IPS-20b (cell line): ENCODE measurements around the gene LCN9.

Experiments used
- H3K27ac ChIP-seq: one replicate; pipeline ENCODE4 v1.5.1; 2013; ENCODE audit warnings: low read length
- H3K27me3 ChIP-seq: 2 replicates; pipeline ENCODE4 v1.6.1; 2013; ENCODE audit warnings: mild to moderate bottlenecking, low read length, inconsistent platforms; ENCODE audit not compliant: insufficient read depth
- H3K36me3 ChIP-seq: 2 replicates; pipeline ENCODE4 v1.6.1; 2013; ENCODE audit warnings: low read depth, mild to moderate bottlenecking, inconsistent platforms, low read length, moderate library complexity; ENCODE audit not compliant: insufficient read depth
- H3K4me1 ChIP-seq: 2 replicates; pipeline ENCODE4 v1.6.1; 2013; ENCODE audit warnings: mild to moderate bottlenecking, control low read depth, inconsistent platforms, low read length, moderate library complexity; ENCODE audit not compliant: insufficient read depth
- H3K4me3 ChIP-seq: 2 replicates; pipeline ENCODE4 v1.5.1; 2013; ENCODE audit warnings: mild to moderate bottlenecking, low read length, inconsistent platforms
- H3K9ac ChIP-seq: 2 replicates; pipeline ENCODE4 v1.6.1; 2013; ENCODE audit warnings: low read depth, mild to moderate bottlenecking, inconsistent platforms, low read length, moderate library complexity
- H3K9me3 ChIP-seq: 2 replicates; pipeline ENCODE4 v1.6.1; 2013; ENCODE audit warnings: mild to moderate bottlenecking, low read depth, low read length, inconsistent platforms; ENCODE audit not compliant: insufficient read depth

The LCN9 gene

DNA sequence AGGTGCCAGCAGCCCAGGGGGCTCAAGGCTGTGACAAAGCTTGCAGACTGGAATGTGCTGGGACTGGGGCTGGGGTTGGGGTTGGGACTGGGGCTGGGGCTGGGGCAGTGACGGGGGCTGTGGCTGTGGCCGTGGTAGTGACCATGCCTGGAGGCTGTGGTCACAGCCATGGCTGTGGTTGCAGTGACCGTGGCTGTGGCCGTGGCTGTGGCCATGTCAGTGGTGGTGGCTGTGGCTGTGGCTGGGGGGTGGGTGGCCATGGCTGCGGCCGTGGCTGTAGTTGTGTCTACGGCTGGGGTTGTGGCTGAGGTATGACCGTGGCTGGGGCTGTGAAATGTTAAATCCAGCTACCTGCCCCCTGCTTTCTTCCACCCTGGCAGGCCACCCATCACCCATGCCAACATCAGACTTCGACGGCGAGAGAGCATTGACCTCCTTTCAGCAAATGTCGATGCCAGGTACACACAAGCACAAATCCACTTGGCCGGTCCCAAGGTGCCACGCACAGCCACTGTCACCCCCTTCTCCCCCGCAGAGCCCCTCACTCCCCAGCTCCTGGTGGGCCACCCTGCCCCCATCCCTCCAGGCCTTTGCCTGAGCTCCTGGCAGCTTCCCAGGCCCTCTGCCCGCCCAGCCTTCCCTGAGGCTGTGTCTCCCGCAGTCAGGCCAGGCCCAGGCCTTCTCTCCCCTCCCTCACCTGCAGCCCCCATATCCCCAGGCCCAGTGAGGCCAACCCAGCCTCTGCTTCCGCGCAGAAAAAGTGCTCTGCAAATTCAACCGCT is 15.3 kb downstream of the LCN9 start:
- no peaks in the 10 kb centered on the region for H3K9me3 ChIP-seq
- H3K4me1 ChIP-seq: no peaks in the 10 kb centered on the region; the same call in 1 of the 2 replicates
- H3K27ac ChIP-seq: no peak overlapping the region
- H3K4me3 ChIP-seq: no peak overlapping the region
- no peaks in the 10 kb centered on the region for H3K27me3 ChIP-seq
- H3K9ac ChIP-seq: no peak overlapping the region
- no peaks in the 10 kb centered on the region for H3K36me3 ChIP-seq

DNA sequence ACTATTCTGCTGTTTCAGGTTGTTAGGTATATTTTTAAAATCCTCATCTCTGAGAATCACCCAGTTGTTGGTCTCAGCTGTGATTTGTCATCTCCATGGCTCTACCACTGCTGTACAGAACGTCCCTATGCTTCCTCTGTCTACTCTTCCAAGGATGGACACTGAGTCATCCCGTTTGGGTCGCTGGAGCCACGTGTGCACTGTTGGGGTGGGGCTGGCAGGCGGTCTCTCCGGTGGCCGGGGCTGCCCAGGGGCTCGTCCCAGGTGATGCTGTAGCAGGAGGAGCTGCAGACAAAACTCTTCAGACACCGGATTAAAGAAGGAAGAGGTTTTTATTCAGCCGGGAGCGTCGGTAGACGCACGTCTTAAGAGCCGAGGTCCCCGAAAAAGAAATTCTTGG is 16.9 kb downstream of the LCN9 start:
- Histone ChIP-seq H3K9ac (no peak overlapping the region), H3K36me3 (no peaks in the 10 kb centered on the region), H3K4me3 (no peak overlapping the region), H3K4me1 (no peaks in the 10 kb centered on the region; the same call in 1 of the 2 replicates), H3K9me3 (no peaks in the 10 kb centered on the region), H3K27ac (no peak overlapping the region), H3K27me3 (no peaks in the 10 kb centered on the region)

DNA sequence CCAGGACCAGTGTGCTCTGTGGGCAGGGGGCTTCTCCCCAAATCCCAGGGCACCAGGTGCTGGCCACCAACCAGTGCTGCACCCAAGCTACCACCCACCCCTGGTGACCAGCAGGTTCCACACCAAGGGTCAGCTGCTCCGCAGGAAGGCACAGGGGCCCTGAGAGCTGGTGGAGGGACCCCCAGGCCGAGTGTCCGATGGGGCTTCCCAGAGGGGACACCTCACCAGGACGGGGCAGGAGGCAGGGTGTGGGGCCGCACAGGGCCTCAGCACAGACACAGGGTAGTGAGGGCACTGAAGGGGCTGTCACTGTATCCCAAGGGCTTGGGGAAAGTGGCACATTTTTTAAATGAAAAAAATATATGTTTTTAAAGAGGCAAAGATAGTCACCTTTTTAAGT is 18.1 kb downstream of the LCN9 start:
- H3K27ac ChIP-seq: no peak overlapping the region
- no peak overlapping the region for H3K4me3 ChIP-seq
- H3K27me3 ChIP-seq: no peaks in the 10 kb centered on the region
- H3K4me1 ChIP-seq: no peaks in the 10 kb centered on the region; the same call in 1 of the 2 replicates
- H3K36me3 ChIP-seq: no peaks in the 10 kb centered on the region
- no peaks in the 10 kb centered on the region for H3K9me3 ChIP-seq
- no peak overlapping the region for H3K9ac ChIP-seq

DNA sequence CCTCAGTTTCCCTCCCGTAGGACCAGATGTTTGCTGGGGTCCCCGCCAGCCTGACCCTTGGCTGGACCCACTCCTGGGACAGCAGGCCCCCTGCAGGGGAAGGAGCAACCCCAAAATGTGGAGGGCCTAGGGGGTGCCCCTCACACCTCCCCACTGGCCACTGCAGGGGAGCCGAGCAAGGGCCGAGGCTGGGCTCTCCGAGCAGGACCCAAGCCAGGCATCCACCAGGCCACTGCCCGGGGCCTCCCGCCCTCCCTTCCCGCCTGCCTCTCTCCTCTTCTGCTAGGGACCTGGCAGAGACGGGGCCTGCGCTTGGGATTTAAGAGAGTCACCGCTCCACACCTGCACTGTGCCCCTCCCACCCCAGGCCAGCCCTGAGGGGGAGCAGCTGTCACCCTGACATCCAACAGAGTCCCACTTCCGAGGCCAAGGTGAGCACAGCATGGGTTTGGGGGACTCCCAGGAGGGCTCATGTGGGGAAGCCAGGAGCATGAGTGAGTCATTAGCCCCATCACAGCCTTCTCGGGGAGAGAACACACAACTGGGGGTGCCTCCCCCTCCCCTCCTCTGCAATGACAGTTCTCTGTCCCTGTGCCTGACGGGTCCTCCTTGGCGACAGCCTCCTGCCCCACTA is 20.4 kb downstream of the LCN9 start:
- Histone ChIP-seq H3K36me3 (no peaks in the 10 kb centered on the region), H3K27ac (no peak overlapping the region), H3K4me1 (no peaks in the 10 kb centered on the region; the same call in 1 of the 2 replicates), H3K27me3 (no peaks in the 10 kb centered on the region), H3K9me3 (no peaks in the 10 kb centered on the region), H3K4me3 (no peak overlapping the region), H3K9ac (no peak overlapping the region)

DNA sequence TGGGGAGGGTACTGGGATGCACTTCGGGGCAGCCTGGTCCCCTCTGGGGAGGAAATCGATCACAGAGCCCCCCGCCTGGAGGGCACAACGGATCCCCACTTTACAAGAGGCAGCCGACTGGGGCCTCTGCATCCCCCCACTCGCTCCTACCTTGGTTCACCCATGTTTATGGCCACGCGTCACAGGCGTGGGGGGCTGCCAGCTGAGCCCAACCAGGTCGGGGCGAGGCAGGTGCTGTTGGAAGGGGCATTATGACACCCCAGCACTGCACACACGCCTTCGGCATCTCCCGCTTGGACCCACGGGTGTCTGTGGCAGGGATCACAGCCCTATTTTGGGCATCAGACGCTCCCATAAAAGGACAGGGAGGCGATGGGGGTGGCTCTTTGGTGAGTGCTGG is 21.6 kb downstream of the LCN9 start:
- H3K27me3 ChIP-seq: no peaks in the 10 kb centered on the region
- no peak overlapping the region for H3K4me3 ChIP-seq
- H3K4me1 ChIP-seq: no peaks in the 10 kb centered on the region; the same call in 1 of the 2 replicates
- no peaks in the 10 kb centered on the region for H3K36me3 ChIP-seq
- H3K9me3 ChIP-seq: no peaks in the 10 kb centered on the region
- no peak overlapping the region for H3K9ac ChIP-seq
- no peak overlapping the region for H3K27ac ChIP-seq

DNA sequence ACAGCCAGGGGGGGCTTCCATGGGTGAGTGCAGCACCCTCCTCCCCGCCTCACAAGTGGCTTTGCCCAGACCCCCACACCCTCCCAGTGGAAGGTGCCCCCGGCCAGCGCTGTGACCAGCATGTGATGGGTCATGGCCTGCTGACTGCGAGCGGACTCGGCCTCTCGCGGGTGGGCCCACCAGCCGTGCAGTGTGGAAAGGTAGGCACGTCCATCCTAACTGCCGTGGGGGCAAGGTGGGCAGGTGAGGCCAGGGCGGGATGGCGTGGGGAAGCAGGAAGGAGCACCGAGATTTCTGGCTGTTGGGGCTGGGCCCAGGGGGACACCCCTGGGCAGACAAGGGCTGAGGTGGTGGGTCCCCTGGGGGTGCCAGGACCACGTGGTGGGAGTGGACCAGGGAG is 24.1 kb downstream of the LCN9 start:
- no peak overlapping the region for H3K9ac ChIP-seq
- H3K9me3 ChIP-seq: no peaks in the 10 kb centered on the region
- no peak overlapping the region for H3K4me3 ChIP-seq
- no peaks in the 10 kb centered on the region for H3K27me3 ChIP-seq
- no peaks in the 10 kb centered on the region for H3K4me1 ChIP-seq
- no peaks in the 10 kb centered on the region for H3K36me3 ChIP-seq
- H3K27ac ChIP-seq: no peak overlapping the region

DNA sequence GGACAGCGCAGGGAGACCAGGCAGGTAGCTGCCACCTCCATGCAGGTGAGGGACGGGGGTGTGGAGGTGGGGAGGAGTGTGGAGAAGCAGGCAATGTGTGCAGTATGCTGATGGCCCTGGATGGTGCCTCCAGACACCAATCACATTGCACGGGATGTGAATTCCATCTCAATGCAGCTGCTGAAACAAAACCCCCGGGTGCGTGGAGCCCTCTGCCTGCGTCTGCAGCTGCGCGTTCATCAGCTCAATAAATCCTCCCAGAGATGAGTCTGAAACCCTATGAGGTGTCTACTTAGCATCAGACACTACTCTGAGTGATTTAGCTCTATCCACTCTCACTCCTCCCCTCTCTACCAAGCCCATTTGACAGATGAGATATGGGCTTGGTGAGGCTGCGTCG is 25.9 kb downstream of the LCN9 start:
- H3K4me1 ChIP-seq: no peaks in the 10 kb centered on the region
- no peaks in the 10 kb centered on the region for H3K9me3 ChIP-seq
- H3K27ac ChIP-seq: no peak overlapping the region
- H3K4me3 ChIP-seq: no peak overlapping the region
- H3K36me3 ChIP-seq: no peaks in the 10 kb centered on the region
- no peak overlapping the region for H3K9ac ChIP-seq
- H3K27me3 ChIP-seq: no peaks in the 10 kb centered on the region

DNA sequence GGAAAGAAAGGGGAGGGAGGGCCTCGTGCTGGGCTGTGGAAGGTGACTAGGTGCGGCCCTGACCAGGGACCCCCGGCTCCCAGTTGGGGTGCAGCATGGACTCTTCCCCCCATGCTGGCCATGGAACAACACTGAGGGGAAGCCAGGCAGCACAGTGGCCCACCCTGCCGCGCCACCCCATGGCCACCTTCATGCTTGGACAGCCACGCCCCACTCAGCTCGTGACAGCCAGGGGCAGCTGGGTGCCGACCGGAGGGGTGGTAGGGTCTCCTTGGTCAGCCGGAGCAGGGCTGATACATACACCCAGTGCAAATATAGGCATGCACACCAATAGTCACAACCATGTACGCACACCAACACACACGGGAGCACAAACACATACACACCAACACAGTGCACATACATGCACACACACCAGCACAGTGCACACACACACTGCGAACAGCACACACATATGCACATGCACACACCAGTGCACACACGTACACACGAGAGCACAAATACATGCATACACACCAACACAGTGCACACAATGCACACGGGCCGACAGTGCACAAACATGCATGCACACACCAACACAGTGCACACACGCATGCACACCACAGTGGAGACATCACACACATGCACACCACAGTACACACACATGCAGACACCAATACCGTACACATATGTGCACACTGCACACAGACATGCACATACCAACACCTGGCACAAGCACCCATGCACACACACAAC is 27.9 kb downstream of the LCN9 start:
- H3K27me3 ChIP-seq: no peaks in the 10 kb centered on the region

DNA sequence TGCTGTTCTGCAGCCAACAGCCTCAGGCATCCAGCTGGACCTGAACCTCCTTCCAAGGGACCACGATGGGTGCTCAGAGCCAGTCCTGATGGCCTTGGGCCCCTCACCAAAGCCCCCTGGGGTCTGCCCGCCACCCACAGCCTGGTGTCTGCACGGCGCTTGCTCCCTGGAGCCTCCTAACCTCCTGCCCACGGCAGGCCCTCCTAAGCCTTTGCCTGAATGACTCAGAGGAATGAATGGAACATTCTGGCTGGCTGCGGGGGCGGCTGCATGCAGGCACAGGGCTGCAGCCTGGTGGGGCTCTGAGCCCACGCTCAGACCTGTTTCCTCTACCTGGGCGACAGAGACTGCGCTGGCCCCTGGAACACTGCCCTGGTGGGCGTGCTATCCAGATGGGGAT is 29.3 kb downstream of the LCN9 start:
- Histone ChIP-seq H3K27ac (no peak overlapping the region), H3K36me3 (no peaks in the 10 kb centered on the region), H3K9me3 (no peaks in the 10 kb centered on the region), H3K4me3 (no peak overlapping the region), H3K4me1 (no peaks in the 10 kb centered on the region), H3K27me3 (no peaks in the 10 kb centered on the region), H3K9ac (no peak overlapping the region)

More for the DNA sequence above, 27.9 kb downstream of the LCN9 start:
- Histone ChIP-seq H3K9ac (no peak overlapping the region), H3K36me3 (no peaks in the 10 kb centered on the region), H3K4me1 (no peaks in the 10 kb centered on the region), H3K27ac (no peak overlapping the region), H3K9me3 (no peaks in the 10 kb centered on the region), H3K4me3 (no peak overlapping the region)

DNA sequence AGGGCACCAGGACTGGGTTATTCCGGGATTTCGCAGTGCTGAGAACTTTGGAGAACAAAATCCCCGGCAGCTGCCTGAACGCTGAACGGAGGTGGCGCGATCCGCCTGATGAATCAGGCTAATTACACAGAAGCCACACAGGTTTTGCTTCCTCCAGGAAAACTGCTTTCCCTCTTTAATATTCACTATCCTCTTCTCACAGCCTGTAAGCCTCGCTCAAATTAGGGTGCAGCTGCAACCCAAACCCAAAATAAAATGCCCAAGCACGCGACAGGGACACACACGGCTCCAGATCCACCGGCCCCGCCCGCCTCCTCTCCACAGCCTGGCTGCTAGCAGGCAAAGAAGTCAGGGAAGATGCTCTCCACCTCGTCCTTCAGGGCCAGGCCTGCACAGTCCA is 30.2 kb downstream of the LCN9 start:
- no peaks in the 10 kb centered on the region for H3K36me3 ChIP-seq

DNA sequence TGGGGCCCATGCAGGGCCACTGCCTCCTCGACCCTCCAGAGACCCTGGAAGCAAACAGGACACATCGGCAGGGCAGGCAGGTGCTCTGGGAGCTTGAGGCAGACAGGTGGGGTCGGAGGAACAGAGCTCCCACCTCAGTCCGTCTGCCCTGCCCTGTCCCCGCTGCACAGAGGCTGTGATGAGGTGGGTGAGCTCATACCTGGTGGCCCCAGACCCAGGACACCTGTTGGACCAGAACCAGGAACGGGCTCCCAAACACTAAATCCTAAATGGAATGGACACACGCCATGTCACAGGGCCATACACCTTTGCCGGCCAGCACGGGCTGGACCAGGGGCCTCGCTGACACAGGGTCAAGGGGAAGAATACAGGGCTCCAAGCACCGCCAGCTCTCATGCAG is 30.7 kb downstream of the LCN9 start:
- Histone ChIP-seq H3K9me3 (no peaks in the 10 kb centered on the region), H3K36me3 (no peaks in the 10 kb centered on the region), H3K27me3 (no peaks in the 10 kb centered on the region), H3K27ac (no peak overlapping the region), H3K4me3 (no peak overlapping the region), H3K9ac (no peak overlapping the region), H3K4me1 (no peaks in the 10 kb centered on the region)

More for the DNA sequence above, 30.2 kb downstream of the LCN9 start:
- no peaks in the 10 kb centered on the region for H3K4me1 ChIP-seq
- H3K9ac ChIP-seq: no peak overlapping the region
- no peak overlapping the region for H3K27ac ChIP-seq
- H3K27me3 ChIP-seq: no peaks in the 10 kb centered on the region
- no peak overlapping the region for H3K4me3 ChIP-seq
- no peaks in the 10 kb centered on the region for H3K9me3 ChIP-seq

DNA sequence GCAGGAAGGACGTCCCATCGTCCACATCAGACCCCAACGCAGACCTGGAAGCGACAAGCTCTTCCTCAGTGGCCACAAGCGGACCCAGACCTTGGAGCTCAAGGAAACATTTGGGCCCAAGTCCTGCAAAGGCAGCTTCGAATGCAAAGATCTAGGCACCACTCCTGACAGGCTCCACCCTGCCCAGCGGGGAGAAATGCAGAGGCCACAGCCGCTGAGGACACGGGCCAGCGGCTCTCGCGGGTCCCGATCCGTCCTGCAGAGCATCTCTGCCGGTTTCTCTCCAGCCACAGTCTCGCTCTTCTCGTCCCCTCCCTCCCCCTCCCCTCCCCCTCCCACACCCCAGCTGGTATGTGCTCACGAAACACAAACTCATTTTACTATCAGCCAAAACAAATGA is 31.3 kb downstream of the LCN9 start:
- Histone ChIP-seq H3K9me3 (no peaks in the 10 kb centered on the region), H3K27me3 (no peaks in the 10 kb centered on the region), H3K9ac (no peak overlapping the region), H3K36me3 (no peaks in the 10 kb centered on the region), H3K4me1 (no peaks in the 10 kb centered on the region), H3K27ac (no peak overlapping the region), H3K4me3 (no peak overlapping the region)
